T-helper 1 cell (primary cell): ENCODE data around the gene DNLZ.

ENCODE experiments used
- DNase-seq, 5 donors: peaks; one replicate each; pipeline ENCODE4 v3.0.0-alpha.2; 2012 to 2020

DNLZ gene

GRCh38 chr9:136374183-136374575, 10.6 kb upstream of the DNLZ start:
- no peak for DNase-seq

- DNase-seq, result no peak
These were observed 10.0 kb upstream of the DNLZ start, which contains the start of gene CARD9 for GRCh38 chr9:136373300-136374182. Gene CARD9 (minus strand): TSS chr9:136373669. CDS start chr9:136372078, 1,591 bp downstream.

- no peak for DNase-seq
These were observed 9.2 kb upstream of the DNLZ start for GRCh38 chr9:136372561-136373299.

- DNase-seq, result no peak
These were observed 8.5 kb upstream of the DNLZ start for GRCh38 chr9:136372006-136372405.

GRCh38 chr9:136371533-136371880, 8.0 kb upstream of the DNLZ start:
- no peak for DNase-seq

GRCh38 chr9:136370687-136371532, 7.4 kb upstream of the DNLZ start:
- DNase-seq, result no peak

- no peak for DNase-seq
These were observed 6.5 kb upstream of the DNLZ start for GRCh38 chr9:136370037-136370436.

GRCh38 chr9:136368190-136368589, 4.6 kb upstream of the DNLZ start:
- no peak for DNase-seq

GRCh38 chr9:136367296-136368145, 4.0 kb upstream of the DNLZ start:
- no peak for DNase-seq

- no peak for DNase-seq
These were observed 3.3 kb upstream of the DNLZ start for GRCh38 chr9:136366826-136367225.

- DNase-seq, result no peak
These were observed 2.3 kb upstream of the DNLZ start for GRCh38 chr9:136365775-136366222.

GRCh38 chr9:136364942-136365774, 1.6 kb upstream of the DNLZ start:
- DNase-seq, result no peak

- peak in 1 of 5 donors; percentile 8 for DNase-seq
These were observed 605 bp upstream of the DNLZ start for GRCh38 chr9:136363949-136364748.

GRCh38 chr9:136362450-136362784, 1.1 kb downstream of the DNLZ start:
- DNase-seq, result no peak

- no peak for DNase-seq
These were observed 1.6 kb downstream of the DNLZ start for GRCh38 chr9:136361754-136362449.

- no peak for DNase-seq
These were observed 2.3 kb downstream of the DNLZ start for GRCh38 chr9:136361047-136361753.

- DNase-seq, result no peak
These were observed 3.5 kb downstream of the DNLZ start for GRCh38 chr9:136359774-136360718.

- no peak for DNase-seq
These were observed 4.7 kb downstream of the DNLZ start for GRCh38 chr9:136358888-136359287.
